HepG2 (cell line): ENCODE results near the gene TRAPPC1. TPM values are rescaled to one million over a fixed set of nuclear protein-coding genes. Genes with fewer than 3 reads are reported as not detected.

ENCODE experiments used
- CEBPB ChIP-seq: IDR thresholded peaks from 2 replicates; pipeline ENCODE4 v1.6.1; 2011; ENCODE audit warnings: low read depth, low read length, improper control_type of control experiment, borderline replicate concordance
- ERF ChIP-seq: IDR thresholded peaks from 2 replicates; pipeline ENCODE4 v1.6.1; 2018; ENCODE audit warnings: missing biosample characterization, missing genetic modification reagents
- ESRRA ChIP-seq: sonication (generic); formaldehyde crosslinking; IDR thresholded peaks from 2 replicates; pipeline ENCODE4 v1.5.1; 2020; ENCODE audit warnings: mild to moderate bottlenecking, low read depth, missing genetic modification reagents
- HNRNPUL1 ChIP-seq: fragments of 200-400 bp; formaldehyde crosslinking; IDR thresholded peaks from 2 replicates; pipeline ENCODE4 v1.6.1; 2017; ENCODE audit warnings: low read depth, mild to moderate bottlenecking, low read length, moderate library complexity
- KDM5B ChIP-seq: sonication (generic); formaldehyde crosslinking; IDR thresholded peaks from 2 replicates; pipeline ENCODE4 v1.4.0; 2020; ENCODE audit warnings: missing genetic modification reagents, mild to moderate bottlenecking, borderline replicate concordance
- NAIF1 ChIP-seq: sonication (generic); formaldehyde crosslinking; IDR thresholded peaks from 2 replicates; pipeline ENCODE4 v1.5.0; 2020; ENCODE audit warnings: mild to moderate bottlenecking, missing genetic modification reagents, borderline replicate concordance
- PITX1 ChIP-seq: sonication (generic); formaldehyde crosslinking; IDR thresholded peaks from 2 replicates; pipeline ENCODE4 v1.5.1; 2020; ENCODE audit warnings: mild to moderate bottlenecking, missing genetic modification reagents
- PRPF4 ChIP-seq: fragments of 200-400 bp; formaldehyde crosslinking; IDR thresholded peaks from 2 replicates; pipeline ENCODE4 v1.6.1; 2016; ENCODE audit warnings: low read length, low read depth; ENCODE audit not compliant: poor library complexity, severe bottlenecking
- SAP130 ChIP-seq: IDR thresholded peaks from 2 replicates; pipeline ENCODE4 v1.6.1; 2016; ENCODE audit warnings: low read depth
- SIX1 ChIP-seq: sonication (generic); formaldehyde crosslinking; IDR thresholded peaks from 2 replicates; pipeline ENCODE4 v1.4.0; 2020; ENCODE audit warnings: missing genetic modification reagents, borderline replicate concordance
- TBX2 ChIP-seq: sonication (generic); formaldehyde crosslinking; IDR thresholded peaks from 2 replicates; pipeline ENCODE4 v1.5.0; 2020; ENCODE audit warnings: missing genetic modification reagents, mild to moderate bottlenecking, borderline replicate concordance
- ZFP41 ChIP-seq: sonication (generic); formaldehyde crosslinking; IDR thresholded peaks from 2 replicates; pipeline ENCODE4 v1.4.0; 2020; ENCODE audit warnings: mild to moderate bottlenecking, missing genetic modification reagents, borderline replicate concordance
- ZNF350 ChIP-seq: sonication (generic); formaldehyde crosslinking; IDR thresholded peaks from 2 replicates; pipeline ENCODE4 v1.4.0; 2020; ENCODE audit warnings: mild to moderate bottlenecking, low read depth, missing genetic modification reagents, borderline replicate concordance
- ZNF766 ChIP-seq: sonication (generic); formaldehyde crosslinking; IDR thresholded peaks from 2 replicates; pipeline ENCODE4 v1.5.0; 2020; ENCODE audit warnings: missing genetic modification reagents, borderline replicate concordance
- ZSCAN12 ChIP-seq: sonication (generic); formaldehyde crosslinking; IDR thresholded peaks from 2 replicates; pipeline ENCODE4 v1.9.0; 2021; ENCODE audit warnings: mild to moderate bottlenecking, missing genetic modification reagents
- polyA plus RNA-seq, 8 experiments: library from polyadenylated mRNA; depleted of rRNA in 3 of 8; stranded (reverse) in 7 of 8; unstranded in 1 of 8; fragments of >200 nt; fragmentation: Illumina TruSeq in 4 of 8; extraction: Trizol in 4 of 8; gene quantifications; 2 replicates each; pipeline versions ENCODE4 v1.2.1 to v1.2.3, GENCODE V29; 2011 to 2016; ENCODE audit warnings: low read depth in 4 of 8, missing spikeins in 1 of 8, mixed read lengths in 1 of 8; ENCODE audit not compliant: insufficient read depth in 1 of 8
- total RNA-seq, 5 experiments: library from RNA; depleted of rRNA; stranded (reverse); fragments of >200 nt; fragmentation: Illumina TruSeq; extraction: Trizol; gene quantifications; 2 replicates each; pipeline ENCODE4 v1.2.3, GENCODE V29; 2016; ENCODE audit warnings: low read depth in 1 of 5
- TF ChIP-seq, protein P1 (sequence below), 2 experiments: fragments of 450-650 bp in 1 of 2; sonication (generic) in 1 of 2; formaldehyde crosslinking in 1 of 2; IDR thresholded peaks; 2 replicates each; pipeline versions ENCODE4 v1.6.1 to v1.8.0; 2016 to 2022; ENCODE audit warnings: antibody characterized with exemption in 1 of 2, mild to moderate bottlenecking in 1 of 2, missing genetic modification reagents in 1 of 2
- TF ChIP-seq, protein P2 (sequence below): sonication (generic); formaldehyde crosslinking; IDR thresholded peaks from 2 replicates; pipeline ENCODE4 v1.5.0; 2020; ENCODE audit warnings: missing genetic modification reagents
- TF ChIP-seq, protein P3 (sequence below): fragments of 450-650 bp; IDR thresholded peaks from 2 replicates; pipeline ENCODE4 v1.6.1; 2016

The TRAPPC1 gene
- total and polyA plus RNA-seq, 2 of the 13 experiments (the other 11 are each of a cell fraction or from before 2014, with no cell fraction given) = 28.1 to 44.9 TPM

DNA sequence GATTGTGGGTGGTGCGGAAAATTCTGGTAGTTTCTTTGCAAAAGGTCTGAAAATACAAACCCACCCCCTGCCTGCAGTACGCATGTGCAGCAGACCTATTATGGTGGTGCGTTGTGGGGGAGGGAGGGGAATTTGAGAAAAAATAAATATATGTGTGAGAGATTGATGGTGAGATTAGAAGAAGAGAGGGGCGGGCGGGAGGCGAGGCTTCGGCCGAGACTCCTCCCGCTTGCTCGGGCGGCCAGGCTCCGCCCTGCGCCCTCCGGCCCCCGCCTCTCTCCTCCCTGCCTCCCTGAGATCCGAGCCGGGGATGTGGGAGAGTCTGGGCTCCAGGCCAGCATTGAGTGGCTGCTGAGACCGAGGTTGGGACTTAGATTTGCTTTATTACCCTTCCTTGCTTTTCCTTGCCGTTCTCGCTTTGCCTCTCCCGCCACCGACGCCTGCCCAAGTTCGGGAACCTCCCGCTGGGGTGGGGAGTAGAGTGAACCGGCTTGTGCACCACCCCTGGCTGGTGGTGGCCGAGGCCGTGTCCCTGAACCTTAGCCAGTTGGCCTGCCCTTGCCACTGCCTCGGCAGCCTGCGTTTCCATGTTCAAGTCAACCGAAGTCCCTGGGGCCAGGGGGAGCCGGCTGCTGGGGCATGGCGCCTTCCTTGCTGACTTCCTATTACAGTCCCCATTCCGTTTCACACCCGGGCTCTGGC is 44.1 kb downstream of the TRAPPC1 start (continued):
- TF ChIP-seq, protein P1, sequence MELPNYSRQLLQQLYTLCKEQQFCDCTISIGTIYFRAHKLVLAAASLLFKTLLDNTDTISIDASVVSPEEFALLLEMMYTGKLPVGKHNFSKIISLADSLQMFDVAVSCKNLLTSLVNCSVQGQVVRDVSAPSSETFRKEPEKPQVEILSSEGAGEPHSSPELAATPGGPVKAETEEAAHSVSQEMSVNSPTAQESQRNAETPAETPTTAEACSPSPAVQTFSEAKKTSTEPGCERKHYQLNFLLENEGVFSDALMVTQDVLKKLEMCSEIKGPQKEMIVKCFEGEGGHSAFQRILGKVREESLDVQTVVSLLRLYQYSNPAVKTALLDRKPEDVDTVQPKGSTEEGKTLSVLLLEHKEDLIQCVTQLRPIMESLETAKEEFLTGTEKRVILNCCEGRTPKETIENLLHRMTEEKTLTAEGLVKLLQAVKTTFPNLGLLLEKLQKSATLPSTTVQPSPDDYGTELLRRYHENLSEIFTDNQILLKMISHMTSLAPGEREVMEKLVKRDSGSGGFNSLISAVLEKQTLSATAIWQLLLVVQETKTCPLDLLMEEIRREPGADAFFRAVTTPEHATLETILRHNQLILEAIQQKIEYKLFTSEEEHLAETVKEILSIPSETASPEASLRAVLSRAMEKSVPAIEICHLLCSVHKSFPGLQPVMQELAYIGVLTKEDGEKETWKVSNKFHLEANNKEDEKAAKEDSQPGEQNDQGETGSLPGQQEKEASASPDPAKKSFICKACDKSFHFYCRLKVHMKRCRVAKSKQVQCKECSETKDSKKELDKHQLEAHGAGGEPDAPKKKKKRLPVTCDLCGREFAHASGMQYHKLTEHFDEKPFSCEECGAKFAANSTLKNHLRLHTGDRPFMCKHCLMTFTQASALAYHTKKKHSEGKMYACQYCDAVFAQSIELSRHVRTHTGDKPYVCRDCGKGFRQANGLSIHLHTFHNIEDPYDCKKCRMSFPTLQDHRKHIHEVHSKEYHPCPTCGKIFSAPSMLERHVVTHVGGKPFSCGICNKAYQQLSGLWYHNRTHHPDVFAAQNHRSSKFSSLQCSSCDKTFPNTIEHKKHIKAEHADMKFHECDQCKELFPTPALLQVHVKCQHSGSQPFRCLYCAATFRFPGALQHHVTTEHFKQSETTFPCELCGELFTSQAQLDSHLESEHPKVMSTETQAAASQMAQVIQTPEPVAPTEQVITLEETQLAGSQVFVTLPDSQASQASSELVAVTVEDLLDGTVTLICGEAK (IDR thresholded peaks at IDR 0.05) = no peak
- TF ChIP-seq, protein P1 (CRISPR knock-in tag; IDR thresholded peaks at IDR 0.05) = no peak; the same call in none of the 2 replicates
- TF ChIP-seq SAP130 (CRISPR knock-in tag) (peak; percentile 80), KDM5B (peak; percentile 80), NAIF1 (CRISPR knock-in tag) (no peak), ZFP41 (CRISPR knock-in tag) (0 out of 2 replicates have a peak, but pooled peaks have one; percentile 43), ESRRA (peak; percentile 69; the same call in 1 of the 2 replicates), PRPF4 (no peak), ZNF766 (CRISPR knock-in tag) (no peak), PITX1 (CRISPR knock-in tag) (peak; percentile 17; the same call in 1 of the 2 replicates), ERF (peak; percentile 80; the same call in 1 of the 2 replicates), HNRNPUL1 (no peak), TBX2 (CRISPR knock-in tag) (peak; percentile 78; the same call in 1 of the 2 replicates), ZNF350 (peak; percentile 80), CEBPB (no peak), ZSCAN12 (CRISPR knock-in tag) (no peak), SIX1 (CRISPR knock-in tag) (no peak)
- TF ChIP-seq, protein P2, sequence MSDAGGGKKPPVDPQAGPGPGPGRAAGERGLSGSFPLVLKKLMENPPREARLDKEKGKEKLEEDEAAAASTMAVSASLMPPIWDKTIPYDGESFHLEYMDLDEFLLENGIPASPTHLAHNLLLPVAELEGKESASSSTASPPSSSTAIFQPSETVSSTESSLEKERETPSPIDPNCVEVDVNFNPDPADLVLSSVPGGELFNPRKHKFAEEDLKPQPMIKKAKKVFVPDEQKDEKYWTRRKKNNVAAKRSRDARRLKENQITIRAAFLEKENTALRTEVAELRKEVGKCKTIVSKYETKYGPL (CRISPR knock-in tag) = no peak
- TF ChIP-seq, protein P3, sequence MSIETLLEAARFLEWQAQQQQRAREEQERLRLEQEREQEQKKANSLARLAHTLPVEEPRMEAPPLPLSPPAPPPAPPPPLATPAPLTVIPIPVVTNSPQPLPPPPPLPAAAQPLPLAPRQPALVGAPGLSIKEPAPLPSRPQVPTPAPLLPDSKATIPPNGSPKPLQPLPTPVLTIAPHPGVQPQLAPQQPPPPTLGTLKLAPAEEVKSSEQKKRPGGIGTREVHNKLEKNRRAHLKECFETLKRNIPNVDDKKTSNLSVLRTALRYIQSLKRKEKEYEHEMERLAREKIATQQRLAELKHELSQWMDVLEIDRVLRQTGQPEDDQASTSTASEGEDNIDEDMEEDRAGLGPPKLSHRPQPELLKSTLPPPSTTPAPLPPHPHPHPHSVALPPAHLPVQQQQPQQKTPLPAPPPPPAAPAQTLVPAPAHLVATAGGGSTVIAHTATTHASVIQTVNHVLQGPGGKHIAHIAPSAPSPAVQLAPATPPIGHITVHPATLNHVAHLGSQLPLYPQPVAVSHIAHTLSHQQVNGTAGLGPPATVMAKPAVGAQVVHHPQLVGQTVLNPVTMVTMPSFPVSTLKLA = no peak
